Activated naive CD8-positive, alpha-beta T cell treated with anti-CD3 and anti-CD28 coated beads, Interleukin-2, amount 50 U/mL, for 24 hours (primary cell): Measurements from ENCODE around the gene BSCL2.
"Not testable (repeated sequence)": the region's sequence is repeated elsewhere in the genome, so short reads cannot be mapped to it uniquely, and the experiment has no call there.

Source experiments
- ATAC-seq: fragments of 150-1000 bp; cut with Tn5 transposase; one replicate; pipeline ENCODE4 v1.10.0; 2021
- DNase-seq: peaks from one replicate; pipeline ENCODE4 v3.0.0; 2021
- H3K27ac Mint-ChIP-seq: one replicate; pipeline ENCODE4 v1.8.0; 2021; ENCODE audit warnings: mild to moderate bottlenecking, mixed read lengths
- H3K27me3 Mint-ChIP-seq: one replicate; pipeline ENCODE4 v1.8.0; 2021; ENCODE audit warnings: mixed read lengths
- H3K36me3 Mint-ChIP-seq: one replicate; pipeline ENCODE4 v1.8.0; 2021; ENCODE audit warnings: low read depth, mixed read lengths
- H3K4me1 Mint-ChIP-seq: one replicate; pipeline ENCODE4 v1.8.0; 2021; ENCODE audit warnings: mixed read lengths
- H3K4me3 Mint-ChIP-seq: one replicate; pipeline ENCODE4 v1.8.0; 2021; ENCODE audit warnings: mild to moderate bottlenecking, moderate library complexity, mixed read lengths
- H3K9me3 Mint-ChIP-seq: one replicate; pipeline ENCODE4 v1.8.0; 2021; ENCODE audit warnings: mixed read lengths

Gene BSCL2

GRCh38 chr11:62709247-62710000 is 2.2 kb upstream of the BSCL2 start:
- ATAC-seq (peak; percentile 76), DNase-seq (peak; percentile 93)
- peaks cover 77% of the 10 kb centered on the region for H3K4me1 Mint-ChIP-seq
- peak overlapping the region; percentile 90 for H3K4me3 Mint-ChIP-seq
- H3K36me3 Mint-ChIP-seq, result peaks cover 48% of the 10 kb centered on the region
- no peaks in the 10 kb centered on the region for H3K9me3 Mint-ChIP-seq
- H3K27me3 Mint-ChIP-seq, result no peaks in the 10 kb centered on the region
- H3K27ac Mint-ChIP-seq, result peak overlapping the region; percentile 95

GRCh38 chr11:62708793-62709192 is 1.6 kb upstream of the BSCL2 start:
- H3K36me3 Mint-ChIP-seq, result peaks cover 44% of the 10 kb centered on the region
- ATAC-seq, result peak; percentile 35
- H3K27ac Mint-ChIP-seq, result peak overlapping the region; percentile 95
- H3K4me3 Mint-ChIP-seq, result peak overlapping the region; percentile 90
- H3K27me3 Mint-ChIP-seq, result no peaks in the 10 kb centered on the region
- peaks cover 72% of the 10 kb centered on the region for H3K4me1 Mint-ChIP-seq
- peak; percentile 52 for DNase-seq
- H3K9me3 Mint-ChIP-seq, result no peaks in the 10 kb centered on the region

GRCh38 chr11:62708392-62708791 is 1.2 kb upstream of the BSCL2 start:
- Mint-ChIP-seq H3K4me3 (peak overlapping the region; percentile 90), H3K27ac (peak overlapping the region; percentile 95), H3K9me3 (no peaks in the 10 kb centered on the region), H3K27me3 (no peaks in the 10 kb centered on the region), H3K4me1 (peaks cover 68% of the 10 kb centered on the region), H3K36me3 (peaks cover 41% of the 10 kb centered on the region)
- ATAC-seq (no peak), DNase-seq (no peak)

GRCh38 chr11:62706850-62707247 is 375 bp downstream of the BSCL2 start:
- no peak for ATAC-seq
- Mint-ChIP-seq H3K27ac (peak overlapping the region; percentile 74), H3K4me1 (peaks cover 54% of the 10 kb centered on the region), H3K9me3 (no peaks in the 10 kb centered on the region), H3K4me3 (peak overlapping the region; percentile 85), H3K27me3 (no peaks in the 10 kb centered on the region), H3K36me3 (peaks cover 35% of the 10 kb centered on the region)
- DNase-seq, result no peak

- peaks cover 33% of the 10 kb centered on the region for H3K36me3 Mint-ChIP-seq
- ATAC-seq (peak; percentile 77), DNase-seq (peak; percentile 96)
- H3K4me3 Mint-ChIP-seq, result peak overlapping the region; percentile 85
- no peaks in the 10 kb centered on the region for H3K9me3 Mint-ChIP-seq
- H3K27ac Mint-ChIP-seq, result peak overlapping the region; percentile 74
- H3K27me3 Mint-ChIP-seq, result no peaks in the 10 kb centered on the region
- H3K4me1 Mint-ChIP-seq, result peaks cover 54% of the 10 kb centered on the region
Observed at GRCh38 chr11:62705880-62706849, 1.1 kb downstream of the BSCL2 start.

- H3K9me3 Mint-ChIP-seq, result no peaks in the 10 kb centered on the region
- peak overlapping the region; percentile 85 for H3K4me3 Mint-ChIP-seq
- peaks cover 50% of the 10 kb centered on the region for H3K4me1 Mint-ChIP-seq
- DNase-seq, result no peak
- ATAC-seq, result no peak
- H3K27ac Mint-ChIP-seq, result peak overlapping the region; percentile 58
- peaks cover 28% of the 10 kb centered on the region for H3K36me3 Mint-ChIP-seq
- H3K27me3 Mint-ChIP-seq, result no peaks in the 10 kb centered on the region
Observed at GRCh38 chr11:62705413-62705812, 1.8 kb downstream of the BSCL2 start.

- not testable (repeated sequence) for DNase-seq, H3K4me3 Mint-ChIP-seq, H3K27ac Mint-ChIP-seq, H3K9me3 Mint-ChIP-seq, H3K27me3 Mint-ChIP-seq, ATAC-seq
- Mint-ChIP-seq H3K36me3 (peaks cover 21% of the 10 kb centered on the region), H3K4me1 (peaks cover 37% of the 10 kb centered on the region)
Observed at GRCh38 chr11:62703921-62704320, 3.3 kb downstream of the BSCL2 start.

- H3K36me3 Mint-ChIP-seq, result peaks cover 16% of the 10 kb centered on the region
- no peak overlapping the region for H3K4me3 Mint-ChIP-seq
- H3K4me1 Mint-ChIP-seq, result peaks cover 20% of the 10 kb centered on the region
- no peaks in the 10 kb centered on the region for H3K9me3 Mint-ChIP-seq
- ATAC-seq (no peak), DNase-seq (no peak)
- no peak overlapping the region for H3K27ac Mint-ChIP-seq
- H3K27me3 Mint-ChIP-seq, result no peaks in the 10 kb centered on the region
Observed at GRCh38 chr11:62702246-62702645, 5.0 kb downstream of the BSCL2 start.

GRCh38 chr11:62694455-62695167 is 12.6 kb downstream of the BSCL2 start:
- Mint-ChIP-seq H3K4me1 (peaks cover 3% of the 10 kb centered on the region), H3K27ac (peak overlapping the region; percentile 58), H3K9me3 (no peaks in the 10 kb centered on the region), H3K4me3 (no peak overlapping the region), H3K36me3 (peaks cover 22% of the 10 kb centered on the region), H3K27me3 (no peaks in the 10 kb centered on the region)
- ATAC-seq (peak; percentile 74), DNase-seq (peak; percentile 79)

- H3K27ac Mint-ChIP-seq, H3K4me3 Mint-ChIP-seq, DNase-seq, H3K27me3 Mint-ChIP-seq, H3K4me1 Mint-ChIP-seq, H3K9me3 Mint-ChIP-seq, ATAC-seq: not testable (repeated sequence)
- peaks cover 26% of the 10 kb centered on the region for H3K36me3 Mint-ChIP-seq
Observed at GRCh38 chr11:62693624-62694023, 13.6 kb downstream of the BSCL2 start.

GRCh38 chr11:62689421-62690183 is 17.6 kb downstream of the BSCL2 start, which contains the start of gene LRRN4CL:
LRRN4CL (minus strand) TSS chr11:62689530; CDS start chr11:62688508, 1,022 bp downstream.
- H3K27me3 Mint-ChIP-seq, result peaks cover 8% of the 10 kb centered on the region
- no peak within 1 kb of the TSS for H3K27ac Mint-ChIP-seq
- H3K4me1 Mint-ChIP-seq, result peaks cover under 1% of the 10 kb centered on the region
- no peak for DNase-seq
- H3K36me3 Mint-ChIP-seq, result peaks cover 24% of the 10 kb centered on the region
- no peak within 1 kb of the TSS for H3K4me3 Mint-ChIP-seq
- H3K9me3 Mint-ChIP-seq, result no peaks in the 10 kb centered on the region
- no peak for ATAC-seq

GRCh38 chr11:62688491-62688890 is 18.7 kb downstream of the BSCL2 start:
- H3K4me3 Mint-ChIP-seq, result no peak overlapping the region
- DNase-seq, result no peak
- no peak overlapping the region for H3K27ac Mint-ChIP-seq
- no peaks in the 10 kb centered on the region for H3K9me3 Mint-ChIP-seq
- no peak for ATAC-seq
- no peaks in the 10 kb centered on the region for H3K4me1 Mint-ChIP-seq
- peaks cover 24% of the 10 kb centered on the region for H3K36me3 Mint-ChIP-seq
- peaks cover 8% of the 10 kb centered on the region for H3K27me3 Mint-ChIP-seq

GRCh38 chr11:62687508-62688396 is 19.5 kb downstream of the BSCL2 start:
- Mint-ChIP-seq H3K36me3 (peaks cover 22% of the 10 kb centered on the region), H3K9me3 (no peaks in the 10 kb centered on the region), H3K27me3 (peaks cover 8% of the 10 kb centered on the region), H3K27ac (no peak overlapping the region), H3K4me1 (no peaks in the 10 kb centered on the region), H3K4me3 (no peak overlapping the region)
- DNase-seq, result no peak
- ATAC-seq, result no peak
